GM19193 (cell line): Measurements from ENCODE around the gene FBXO36.

Experiments used
- POLR2A ChIP-seq: IDR thresholded peaks from 4 replicates; pipeline ENCODE4 v1.6.1; 2011; ENCODE audit not compliant: insufficient read depth, insufficient read length; ENCODE audit errors: extremely low read depth

The FBXO36 gene

GRCh38 chr2:229922449-229923386 is at the start of gene FBXO36:
FBXO36 (plus strand) TSS chr2:229922503; CDS start chr2:229922514, 11 bp downstream.
- TF ChIP-seq POLR2A: no peak

DNA sequence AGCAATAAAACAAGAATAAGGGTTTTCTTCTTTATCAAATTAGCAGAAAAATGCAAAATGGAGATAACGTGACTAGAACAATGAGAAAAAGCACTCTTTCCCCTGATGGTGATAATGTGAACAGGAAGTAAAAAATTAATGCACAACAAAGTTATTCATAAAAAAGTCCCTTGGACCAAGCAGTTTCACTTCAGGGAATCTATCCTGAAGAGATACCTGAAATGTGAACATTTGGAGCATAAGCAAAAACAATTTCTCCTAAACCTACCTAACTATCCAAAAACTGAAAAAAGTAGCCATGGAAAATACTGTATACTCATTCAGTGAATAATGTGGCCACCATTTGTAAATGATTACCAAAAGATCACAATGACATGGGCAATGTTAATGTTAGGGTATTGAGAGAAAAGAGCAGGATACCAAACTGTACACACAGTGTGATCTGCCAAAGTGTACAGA is 49.2 kb upstream of the FBXO36 start:
- no peak for TF ChIP-seq POLR2A

DNA sequence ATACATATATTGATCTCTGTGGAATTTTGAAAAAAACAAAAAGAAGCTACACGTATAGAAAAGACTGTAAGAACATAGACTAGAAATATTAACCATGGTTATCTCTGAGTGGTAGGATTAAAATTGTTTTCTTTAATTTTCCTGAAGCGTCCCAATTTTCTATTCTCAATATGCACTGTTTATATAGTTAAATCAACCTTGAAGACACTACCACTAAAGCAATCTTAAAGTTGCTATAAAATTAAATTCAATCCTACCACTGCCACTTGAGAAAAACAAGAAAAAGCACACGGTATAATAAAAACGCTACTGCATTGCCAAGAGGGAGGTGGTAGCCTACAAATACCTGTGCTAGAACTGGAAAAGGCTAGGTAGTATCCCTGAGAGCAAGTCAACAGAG is 47.7 kb upstream of the FBXO36 start:
- TF ChIP-seq POLR2A: no peak

DNA sequence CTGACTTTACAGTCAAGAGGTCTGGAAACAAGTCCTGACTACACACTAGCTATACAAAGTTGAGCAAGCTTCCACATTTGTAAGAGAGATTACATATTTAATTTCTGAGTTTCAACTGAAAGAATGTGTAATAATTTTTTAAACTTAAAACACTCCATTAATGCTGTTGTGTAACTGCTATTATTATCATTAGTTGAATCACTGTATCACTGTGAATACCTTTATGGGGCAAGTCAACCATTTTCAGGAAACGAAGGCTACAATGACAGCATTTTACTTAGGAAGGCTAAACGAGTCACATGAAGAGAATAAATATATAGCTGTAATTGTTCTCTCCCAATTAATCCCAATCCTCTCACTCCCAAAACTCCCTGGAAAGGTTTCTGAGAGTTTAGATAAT is 46.8 kb upstream of the FBXO36 start:
- no peak for TF ChIP-seq POLR2A

- TF ChIP-seq POLR2A: no peak
Measured at GRCh38 chr2:229879191-229879950, 42.9 kb upstream of the FBXO36 start.

GRCh38 chr2:229880892-229881586 is 41.3 kb upstream of the FBXO36 start:
- no peak for TF ChIP-seq POLR2A

GRCh38 chr2:229882583-229882982 is 39.7 kb upstream of the FBXO36 start:
- no peak for TF ChIP-seq POLR2A

DNA sequence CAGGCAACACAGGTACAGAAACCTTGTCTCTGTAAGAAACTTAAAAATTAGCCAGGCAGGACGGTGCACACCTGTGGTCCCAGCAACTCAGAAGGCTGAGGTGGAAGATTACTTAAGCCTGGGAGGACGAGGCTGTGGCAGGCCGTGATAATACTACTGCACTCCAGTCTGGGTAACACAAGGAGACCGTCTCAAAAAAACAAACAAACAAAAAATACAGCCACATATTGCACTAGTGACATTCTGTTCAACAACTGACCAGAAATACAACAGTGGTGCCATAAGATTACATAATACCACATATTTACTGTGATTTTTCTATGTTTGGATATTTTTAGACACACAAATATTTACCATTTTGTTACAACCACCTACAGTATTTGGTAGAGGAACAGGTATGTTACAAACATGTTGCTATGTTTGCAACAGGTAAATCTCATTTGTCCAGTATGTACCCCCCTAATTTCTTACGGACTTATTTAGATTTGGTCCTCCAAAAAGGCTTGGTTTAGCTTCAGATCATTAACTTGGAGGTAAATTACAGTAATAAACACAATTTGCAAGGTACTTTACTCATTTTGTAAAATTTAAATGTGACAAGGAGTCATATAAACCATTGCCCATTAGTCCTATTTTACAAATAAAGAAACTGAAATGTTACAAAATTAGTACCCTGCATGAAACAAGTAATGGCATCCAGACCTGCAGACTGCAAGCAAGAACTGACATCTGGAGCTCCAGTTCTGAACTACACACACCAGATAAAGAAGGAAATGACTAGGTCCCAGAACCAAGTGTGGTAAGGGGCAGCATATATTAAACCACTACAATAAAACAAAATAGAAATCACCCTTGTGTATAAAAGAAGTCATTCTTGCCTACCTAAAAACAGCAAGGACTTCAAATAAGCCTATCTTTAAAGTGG is 37.3 kb upstream of the FBXO36 start:
- no peak for TF ChIP-seq POLR2A

GRCh38 chr2:229887441-229887840 is 34.9 kb upstream of the FBXO36 start:
- TF ChIP-seq POLR2A: no peak

GRCh38 chr2:229888031-229888430 is 34.3 kb upstream of the FBXO36 start:
- TF ChIP-seq POLR2A: no peak

DNA sequence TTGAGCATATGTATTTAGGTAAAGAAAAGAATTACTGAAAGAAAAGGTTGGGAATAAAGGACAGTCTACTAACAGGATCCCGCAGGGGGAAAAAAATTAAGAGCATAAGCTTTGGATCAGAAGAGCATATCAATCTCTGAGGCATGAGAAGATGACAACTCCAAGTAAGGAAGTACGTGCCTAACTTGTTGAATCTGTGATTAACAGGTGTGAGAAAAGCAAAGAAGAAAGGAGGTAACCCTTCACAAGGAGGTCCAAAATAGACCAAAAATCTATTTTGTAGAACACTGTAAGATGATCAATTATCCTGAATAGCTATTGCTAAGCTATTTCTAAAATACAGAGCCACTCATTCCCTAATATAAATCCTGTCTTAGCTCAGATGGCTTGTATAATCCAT is 33.3 kb upstream of the FBXO36 start:
- no peak for TF ChIP-seq POLR2A

DNA sequence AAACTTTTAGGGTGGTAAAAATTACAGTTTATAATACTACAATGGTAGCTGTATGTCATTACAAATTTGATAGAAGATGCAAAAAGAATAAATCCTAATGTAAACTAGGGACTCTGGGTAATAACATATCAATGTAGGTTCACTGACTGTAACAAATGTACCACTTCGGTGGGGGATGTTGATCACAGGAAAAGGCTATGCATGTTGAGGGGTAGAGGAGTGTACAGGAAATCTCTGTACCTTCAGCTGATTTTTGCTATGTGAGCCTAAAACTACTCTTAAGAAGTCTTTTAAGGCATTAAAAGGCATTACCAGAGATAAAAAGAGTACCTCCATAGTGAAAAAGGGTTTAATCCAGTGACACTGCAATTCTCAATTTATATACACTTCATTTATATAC is 25.4 kb upstream of the FBXO36 start:
- TF ChIP-seq POLR2A: no peak

DNA sequence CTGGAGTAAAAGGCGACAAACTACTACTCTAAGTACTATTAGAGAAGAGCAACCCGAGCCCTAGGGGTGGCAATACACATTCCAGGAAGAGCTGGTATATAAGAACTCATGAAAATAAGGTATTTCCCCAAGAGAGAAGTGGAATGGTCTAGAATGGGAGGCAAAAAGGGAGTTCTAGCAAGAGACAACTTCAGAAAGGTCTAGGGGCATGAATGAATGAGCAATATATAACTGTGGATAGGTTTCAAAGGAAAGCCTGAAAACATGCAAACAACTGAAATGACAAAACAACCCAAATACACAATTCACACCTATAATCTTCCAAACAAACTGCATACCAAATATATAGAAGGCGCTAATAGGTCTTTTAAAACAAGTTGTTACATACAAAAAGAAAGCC is 22.7 kb upstream of the FBXO36 start:
- no peak for TF ChIP-seq POLR2A

GRCh38 chr2:229900012-229900411 is 22.3 kb upstream of the FBXO36 start:
- no peak for TF ChIP-seq POLR2A
